WTC11 (cell line): ENCODE data around the gene HELZ.

Experiments used
- CREB1 ChIP-seq: sonication (generic); formaldehyde crosslinking; IDR thresholded peaks from 2 replicates; pipeline ENCODE4 v1.8.0; 2023; ENCODE audit warnings: mild to moderate bottlenecking, missing genetic modification reagents
- ELF4 ChIP-seq: sonication (generic); formaldehyde crosslinking; IDR thresholded peaks from 2 replicates; pipeline ENCODE4 v1.8.1; 2022; ENCODE audit warnings: low read depth, mild to moderate bottlenecking, moderate library complexity, missing genetic modification reagents
- FOXP4 ChIP-seq: sonication (generic); formaldehyde crosslinking; IDR thresholded peaks from 2 replicates; pipeline ENCODE4 v1.8.0; 2022; ENCODE audit warnings: mild to moderate bottlenecking, missing genetic modification reagents
- MXD4 ChIP-seq: fragments of 250-450 bp; sonication (Bioruptor Pico); IDR thresholded peaks from 2 replicates; pipeline ENCODE4 v1.8.0; 2021; ENCODE audit warnings: mild to moderate bottlenecking, moderate library complexity, borderline replicate concordance
- NR2C2 ChIP-seq: sonication (generic); formaldehyde crosslinking; IDR thresholded peaks from 2 replicates; pipeline ENCODE4 v1.8.0; 2022; ENCODE audit warnings: mild to moderate bottlenecking, missing genetic modification reagents
- PRRX2 ChIP-seq: fragments of 250-450 bp; sonication (Bioruptor Pico); IDR thresholded peaks from 2 replicates; pipeline ENCODE4 v1.8.0; 2021; ENCODE audit warnings: mild to moderate bottlenecking
- ZBTB21 ChIP-seq: sonication (generic); formaldehyde crosslinking; IDR thresholded peaks from 2 replicates; pipeline ENCODE4 v1.8.1; 2023; ENCODE audit warnings: mild to moderate bottlenecking, missing genetic modification reagents, borderline replicate concordance
- ZNF263 ChIP-seq: sonication (generic); formaldehyde crosslinking; IDR thresholded peaks from 2 replicates; pipeline ENCODE4 v1.8.1; 2022; ENCODE audit warnings: low read depth, mild to moderate bottlenecking, moderate library complexity, missing genetic modification reagents
- TF ChIP-seq, protein P1 (sequence below): fragments of 200-600 bp; IDR thresholded peaks from 2 replicates; pipeline ENCODE4 v1.8.0; 2022; ENCODE audit warnings: antibody characterized with exemption
- TF ChIP-seq, protein P2 (sequence below): sonication (generic); formaldehyde crosslinking; IDR thresholded peaks from 2 replicates; pipeline ENCODE4 v1.8.0; 2022; ENCODE audit warnings: mild to moderate bottlenecking, missing genetic modification reagents
- TF ChIP-seq, protein P3 (sequence below): sonication (generic); formaldehyde crosslinking; IDR thresholded peaks from 2 replicates; pipeline ENCODE4 v1.8.1; 2023; ENCODE audit warnings: mild to moderate bottlenecking, missing genetic modification reagents, moderate library complexity
- TF ChIP-seq, protein P4 (sequence below): sonication (generic); formaldehyde crosslinking; IDR thresholded peaks from 2 replicates; pipeline ENCODE4 v1.8.0; 2022; ENCODE audit warnings: missing genetic modification reagents

GRCh38 chr17:67132366-67132765, 112.6 kb downstream of the HELZ start:
- TF ChIP-seq MXD4 (CRISPR knock-in tag) = no peak
- TF ChIP-seq ZNF263 = no peak
- TF ChIP-seq, protein P1, sequence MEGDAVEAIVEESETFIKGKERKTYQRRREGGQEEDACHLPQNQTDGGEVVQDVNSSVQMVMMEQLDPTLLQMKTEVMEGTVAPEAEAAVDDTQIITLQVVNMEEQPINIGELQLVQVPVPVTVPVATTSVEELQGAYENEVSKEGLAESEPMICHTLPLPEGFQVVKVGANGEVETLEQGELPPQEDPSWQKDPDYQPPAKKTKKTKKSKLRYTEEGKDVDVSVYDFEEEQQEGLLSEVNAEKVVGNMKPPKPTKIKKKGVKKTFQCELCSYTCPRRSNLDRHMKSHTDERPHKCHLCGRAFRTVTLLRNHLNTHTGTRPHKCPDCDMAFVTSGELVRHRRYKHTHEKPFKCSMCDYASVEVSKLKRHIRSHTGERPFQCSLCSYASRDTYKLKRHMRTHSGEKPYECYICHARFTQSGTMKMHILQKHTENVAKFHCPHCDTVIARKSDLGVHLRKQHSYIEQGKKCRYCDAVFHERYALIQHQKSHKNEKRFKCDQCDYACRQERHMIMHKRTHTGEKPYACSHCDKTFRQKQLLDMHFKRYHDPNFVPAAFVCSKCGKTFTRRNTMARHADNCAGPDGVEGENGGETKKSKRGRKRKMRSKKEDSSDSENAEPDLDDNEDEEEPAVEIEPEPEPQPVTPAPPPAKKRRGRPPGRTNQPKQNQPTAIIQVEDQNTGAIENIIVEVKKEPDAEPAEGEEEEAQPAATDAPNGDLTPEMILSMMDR = no peak
- no peak for TF ChIP-seq PRRX2 (CRISPR knock-in tag)
- TF ChIP-seq, protein P2, sequence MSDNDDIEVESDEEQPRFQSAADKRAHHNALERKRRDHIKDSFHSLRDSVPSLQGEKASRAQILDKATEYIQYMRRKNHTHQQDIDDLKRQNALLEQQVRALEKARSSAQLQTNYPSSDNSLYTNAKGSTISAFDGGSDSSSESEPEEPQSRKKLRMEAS (CRISPR knock-in tag) = no peak
- TF ChIP-seq, protein P3, sequence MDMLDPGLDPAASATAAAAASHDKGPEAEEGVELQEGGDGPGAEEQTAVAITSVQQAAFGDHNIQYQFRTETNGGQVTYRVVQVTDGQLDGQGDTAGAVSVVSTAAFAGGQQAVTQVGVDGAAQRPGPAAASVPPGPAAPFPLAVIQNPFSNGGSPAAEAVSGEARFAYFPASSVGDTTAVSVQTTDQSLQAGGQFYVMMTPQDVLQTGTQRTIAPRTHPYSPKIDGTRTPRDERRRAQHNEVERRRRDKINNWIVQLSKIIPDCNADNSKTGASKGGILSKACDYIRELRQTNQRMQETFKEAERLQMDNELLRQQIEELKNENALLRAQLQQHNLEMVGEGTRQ (CRISPR knock-in tag) = no peak
- TF ChIP-seq CREB1 = no peak
- no peak for TF ChIP-seq FOXP4 (CRISPR knock-in tag)
- TF ChIP-seq ZBTB21 = no peak
- TF ChIP-seq, protein P4, sequence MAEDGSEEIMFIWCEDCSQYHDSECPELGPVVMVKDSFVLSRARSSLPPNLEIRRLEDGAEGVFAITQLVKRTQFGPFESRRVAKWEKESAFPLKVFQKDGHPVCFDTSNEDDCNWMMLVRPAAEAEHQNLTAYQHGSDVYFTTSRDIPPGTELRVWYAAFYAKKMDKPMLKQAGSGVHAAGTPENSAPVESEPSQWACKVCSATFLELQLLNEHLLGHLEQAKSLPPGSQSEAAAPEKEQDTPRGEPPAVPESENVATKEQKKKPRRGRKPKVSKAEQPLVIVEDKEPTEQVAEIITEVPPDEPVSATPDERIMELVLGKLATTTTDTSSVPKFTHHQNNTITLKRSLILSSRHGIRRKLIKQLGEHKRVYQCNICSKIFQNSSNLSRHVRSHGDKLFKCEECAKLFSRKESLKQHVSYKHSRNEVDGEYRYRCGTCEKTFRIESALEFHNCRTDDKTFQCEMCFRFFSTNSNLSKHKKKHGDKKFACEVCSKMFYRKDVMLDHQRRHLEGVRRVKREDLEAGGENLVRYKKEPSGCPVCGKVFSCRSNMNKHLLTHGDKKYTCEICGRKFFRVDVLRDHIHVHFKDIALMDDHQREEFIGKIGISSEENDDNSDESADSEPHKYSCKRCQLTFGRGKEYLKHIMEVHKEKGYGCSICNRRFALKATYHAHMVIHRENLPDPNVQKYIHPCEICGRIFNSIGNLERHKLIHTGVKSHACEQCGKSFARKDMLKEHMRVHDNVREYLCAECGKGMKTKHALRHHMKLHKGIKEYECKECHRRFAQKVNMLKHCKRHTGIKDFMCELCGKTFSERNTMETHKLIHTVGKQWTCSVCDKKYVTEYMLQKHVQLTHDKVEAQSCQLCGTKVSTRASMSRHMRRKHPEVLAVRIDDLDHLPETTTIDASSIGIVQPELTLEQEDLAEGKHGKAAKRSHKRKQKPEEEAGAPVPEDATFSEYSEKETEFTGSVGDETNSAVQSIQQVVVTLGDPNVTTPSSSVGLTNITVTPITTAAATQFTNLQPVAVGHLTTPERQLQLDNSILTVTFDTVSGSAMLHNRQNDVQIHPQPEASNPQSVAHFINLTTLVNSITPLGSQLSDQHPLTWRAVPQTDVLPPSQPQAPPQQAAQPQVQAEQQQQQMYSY (CRISPR knock-in tag) = no peak
- no peak for TF ChIP-seq ELF4 (CRISPR knock-in tag)
- TF ChIP-seq NR2C2 (CRISPR knock-in tag) = no peak
